GM19463 (cell line): ENCODE results near the gene CFAP97D1.

ENCODE experiments used
- ATAC-seq: cut with Tn5 transposase; IDR thresholded peaks from one replicate; pipeline ENCODE4 v1.9.1; 2021; ENCODE audit warnings: mild to moderate bottlenecking, moderate library complexity; ENCODE audit not compliant: unreplicated experiment

CFAP97D1 gene

DNA sequence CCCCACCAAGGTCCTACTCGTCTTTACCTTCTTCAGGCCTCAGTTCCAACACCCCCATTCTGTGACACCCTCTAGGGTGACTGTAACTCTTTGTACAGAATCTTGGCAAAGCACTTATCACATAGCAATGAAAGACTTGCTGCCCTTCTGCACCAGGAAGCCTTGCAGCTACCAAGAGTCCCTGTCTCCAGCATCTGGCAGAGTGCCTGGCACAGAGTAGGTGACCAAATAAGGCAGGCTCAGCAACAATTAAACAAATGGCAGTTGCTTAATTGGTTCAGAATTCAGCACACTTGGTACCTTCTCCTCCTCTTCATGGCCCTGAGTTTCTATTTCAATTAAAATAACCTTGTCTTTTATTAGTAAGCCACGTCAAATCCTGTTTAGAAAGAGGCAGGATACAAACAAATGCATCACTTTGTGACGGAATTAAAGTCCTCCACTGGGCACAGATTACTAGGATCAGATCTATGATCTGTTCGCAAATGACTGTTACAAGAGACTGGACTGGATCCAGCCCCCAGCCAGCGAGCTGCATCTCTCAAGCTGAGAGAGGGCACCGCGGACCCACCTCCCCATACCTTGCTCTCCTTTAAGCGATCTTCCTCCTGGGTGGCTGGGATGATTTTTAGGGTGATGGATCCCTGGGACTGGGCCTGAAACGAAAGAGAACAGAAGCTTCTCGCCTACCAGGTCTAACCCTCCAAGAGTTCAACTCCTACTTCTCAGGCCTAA, 43.3 kb downstream of the CFAP97D1 start:
- no peak for ATAC-seq

DNA sequence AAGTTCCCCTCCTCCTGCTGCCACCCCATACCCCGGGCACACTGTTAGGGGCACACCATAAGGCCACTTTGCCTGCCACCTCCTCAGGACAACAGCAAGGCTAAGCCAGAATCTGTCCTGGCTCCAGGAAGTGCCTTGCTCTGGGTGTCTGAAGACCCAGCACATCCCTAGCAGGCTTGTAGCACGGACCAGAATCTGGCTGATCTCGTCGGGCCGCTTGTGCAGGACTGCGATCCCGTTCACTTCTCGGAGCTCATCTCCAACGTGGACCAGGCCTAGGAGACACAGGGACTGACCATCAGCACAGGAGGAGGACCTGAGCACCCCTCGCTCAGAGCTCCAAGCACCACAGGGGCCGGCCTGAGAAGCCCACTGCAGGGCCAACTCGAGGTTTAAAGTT, 45.3 kb downstream of the CFAP97D1 start:
- ATAC-seq, result no peak

DNA sequence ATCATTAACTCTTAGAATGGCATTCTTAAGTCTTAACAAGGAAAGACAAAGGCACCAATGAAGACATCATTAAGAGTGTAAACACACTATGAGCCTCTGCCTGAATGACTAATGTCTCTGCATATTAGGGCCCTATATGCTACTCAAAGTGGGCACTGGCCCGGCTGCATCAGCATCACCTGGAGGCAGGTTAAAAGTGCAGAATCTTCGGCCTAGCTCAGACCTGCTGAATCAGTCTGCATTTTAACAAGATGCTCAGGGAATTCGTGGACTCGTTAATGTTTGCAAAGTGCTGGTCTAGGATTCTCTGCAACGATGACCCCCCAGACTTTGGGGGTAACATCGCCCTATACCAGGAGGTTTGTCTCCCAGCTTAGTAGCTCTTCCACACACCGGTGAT, 46.0 kb downstream of the CFAP97D1 start:
- ATAC-seq, result no peak

DNA sequence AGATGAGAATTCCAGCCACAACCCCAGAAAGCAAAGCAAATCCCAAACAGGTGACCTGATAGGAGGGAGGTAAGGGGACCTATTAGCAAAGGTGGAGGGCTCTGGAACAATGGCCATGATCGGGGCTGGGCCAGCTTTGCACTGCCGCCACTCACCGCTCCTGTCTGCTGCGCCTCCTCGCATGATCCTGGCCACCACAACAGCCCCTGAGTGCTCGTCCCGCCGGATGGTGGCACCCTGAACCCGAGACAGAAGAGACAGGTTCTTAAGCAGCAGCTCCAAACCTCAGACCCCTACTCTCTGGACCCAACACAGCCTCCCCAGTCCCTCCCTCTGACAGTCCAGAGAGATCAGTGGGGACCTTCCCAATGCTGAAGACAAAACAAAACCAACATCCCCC, 47.4 kb downstream of the CFAP97D1 start:
- no peak for ATAC-seq

DNA sequence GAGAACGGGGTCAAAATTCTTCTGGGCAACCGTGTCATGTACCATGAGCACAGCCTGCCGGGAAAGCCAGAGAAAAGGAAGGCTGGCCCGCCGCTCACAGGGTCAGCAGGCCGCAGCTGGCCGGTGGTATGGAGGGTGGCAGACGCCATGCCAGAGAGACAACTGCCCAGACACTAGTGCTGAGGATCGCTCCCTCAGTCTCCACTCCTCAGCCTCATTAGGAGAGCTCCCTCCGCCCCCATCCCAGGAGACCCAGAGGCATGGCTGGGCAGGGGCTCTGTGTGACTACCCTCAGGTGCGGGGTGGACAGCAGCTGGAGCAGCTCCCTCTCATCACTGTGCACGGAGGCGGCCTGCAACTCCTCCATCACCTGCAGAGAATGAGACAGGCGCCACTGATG, 49.5 kb downstream of the CFAP97D1 start:
- no peak for ATAC-seq

DNA sequence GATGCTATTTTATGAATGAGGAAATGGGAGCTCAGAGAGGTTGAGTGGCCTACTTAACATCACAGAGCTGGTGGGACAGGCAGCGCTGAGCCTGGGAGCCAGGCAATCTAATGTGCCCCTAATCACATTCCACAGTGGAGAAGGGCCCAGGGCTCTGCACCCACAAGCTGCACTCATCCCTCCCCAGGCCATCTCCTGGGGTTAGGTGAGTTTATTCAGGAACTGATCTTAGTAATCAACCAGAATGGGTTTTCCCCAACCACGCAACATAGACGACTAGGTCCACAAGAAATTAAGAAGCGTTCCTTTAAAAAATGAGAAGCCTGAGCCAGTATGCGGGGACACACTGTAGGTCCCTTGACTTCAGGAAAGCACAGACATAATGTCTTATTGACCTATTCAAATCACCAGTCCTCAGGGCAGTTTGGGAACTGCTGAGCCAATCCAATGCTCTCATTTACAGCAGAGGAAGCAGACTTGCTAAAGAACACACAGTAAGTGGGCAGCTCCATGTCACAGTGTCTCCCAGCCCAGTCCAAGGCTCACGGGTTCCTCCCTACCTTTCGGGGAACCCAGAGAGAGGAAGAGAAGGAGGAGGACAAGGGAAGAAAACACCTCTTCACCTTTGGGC, 50.4 kb downstream of the CFAP97D1 start:
- no peak for ATAC-seq

DNA sequence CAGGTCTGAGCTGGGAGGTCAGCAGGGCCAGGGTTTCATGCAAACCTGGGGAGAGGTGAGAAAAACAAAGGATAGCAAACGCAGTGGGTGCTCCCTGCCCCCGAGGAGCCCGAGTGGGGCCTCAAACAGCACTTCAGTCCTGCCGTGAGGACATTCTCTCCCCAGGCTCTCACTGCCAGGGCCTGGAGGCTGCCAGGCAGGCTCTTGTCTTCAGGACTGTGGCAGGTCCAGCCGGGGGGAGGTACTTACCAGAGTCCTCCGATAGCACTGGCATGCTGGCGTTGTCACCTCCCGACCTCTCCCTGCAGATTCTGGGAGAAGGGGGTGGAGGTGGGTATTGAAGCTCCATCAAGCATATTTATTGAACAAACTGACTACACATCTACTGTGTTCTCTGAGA, 51.4 kb downstream of the CFAP97D1 start:
- ATAC-seq, result no peak

DNA sequence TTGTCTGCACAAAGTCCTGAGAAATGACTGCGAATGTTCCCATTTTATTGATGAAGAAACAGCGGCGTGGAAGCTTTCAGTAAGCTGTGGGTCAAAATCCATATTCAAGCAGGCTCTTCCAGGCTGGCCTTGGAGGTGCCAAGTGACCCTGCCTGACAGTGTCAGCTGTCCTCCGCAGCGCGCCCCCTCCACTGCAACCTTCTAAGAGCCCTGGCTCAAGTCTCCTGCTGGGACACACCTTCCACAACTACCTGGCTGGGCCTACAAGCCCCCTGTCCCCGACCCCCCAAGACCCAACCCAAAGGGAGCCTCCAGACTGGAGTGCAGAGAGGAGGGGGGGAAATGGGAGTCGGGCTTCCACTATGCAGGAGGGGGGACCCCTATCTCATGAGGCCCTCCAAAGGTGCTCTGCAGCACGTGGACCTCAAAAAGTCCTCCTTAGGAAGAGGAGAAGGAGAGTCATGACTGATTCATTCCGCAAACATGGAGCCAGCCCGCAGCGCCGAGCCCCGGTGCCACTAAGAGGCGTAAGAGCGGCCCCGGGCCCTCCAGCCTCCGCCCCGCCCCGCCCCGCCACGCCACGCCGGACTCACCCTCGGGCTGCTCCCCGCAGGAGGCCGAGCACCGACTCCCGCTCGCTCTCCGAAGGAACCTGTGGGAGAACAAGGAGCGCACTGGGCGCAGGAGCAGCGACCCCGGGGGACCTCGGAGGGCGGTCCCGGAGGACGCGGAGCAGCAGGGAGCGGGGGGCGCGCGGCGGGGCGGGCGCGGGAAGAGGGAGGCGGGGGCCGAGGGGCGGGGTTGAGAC, 52.1 kb downstream of the CFAP97D1 start:
- ATAC-seq, result no peak

DNA sequence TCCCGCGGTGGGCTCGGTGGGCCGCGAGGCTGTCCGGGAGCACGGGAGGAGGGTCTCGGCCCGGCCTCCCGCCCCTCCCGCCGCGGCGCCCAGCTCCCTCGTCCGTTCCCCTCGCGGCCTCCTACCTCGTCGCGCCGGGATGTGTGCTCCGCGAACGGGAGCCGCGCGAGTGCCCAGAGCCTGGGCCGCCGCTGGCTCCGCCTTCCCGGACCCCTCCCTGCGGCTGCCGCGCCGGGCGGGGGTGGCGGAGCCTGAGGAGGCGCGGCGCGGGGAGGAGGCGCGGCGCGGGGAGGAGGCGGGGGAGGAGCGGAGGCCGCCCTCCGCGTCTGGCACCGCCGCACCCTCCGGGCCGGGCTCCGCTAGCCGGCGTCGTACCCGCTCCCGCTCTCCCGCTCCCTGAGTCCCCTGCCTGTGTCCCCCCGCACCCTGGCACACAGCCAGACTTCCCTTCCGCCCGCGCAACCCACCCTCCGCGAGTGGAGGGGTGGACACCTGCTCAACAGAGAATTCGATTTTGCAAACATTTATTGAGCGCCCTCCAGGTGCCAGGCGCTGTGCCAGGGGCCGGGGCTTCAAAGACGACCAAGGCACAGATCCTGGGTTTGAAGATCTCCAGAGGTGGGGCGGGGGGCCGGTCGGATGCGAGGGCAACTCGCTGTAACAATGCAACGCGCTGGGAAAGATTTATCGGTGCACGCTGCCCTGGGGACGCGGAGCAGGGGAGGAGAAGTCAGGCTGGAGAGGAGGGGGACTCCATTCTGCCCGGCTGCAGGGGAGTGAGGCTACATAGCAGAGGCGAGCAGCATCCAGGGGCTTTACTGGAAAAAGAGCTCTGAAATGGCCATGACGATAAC, 53.0 kb downstream of the CFAP97D1 start, which contains the start of gene MPP3:
MPP3 (minus strand) TSS at position 171 of the 854 bp plus-strand sequence. CDS start 1,240 bp downstream, outside the sequence.
- no peak for ATAC-seq

DNA sequence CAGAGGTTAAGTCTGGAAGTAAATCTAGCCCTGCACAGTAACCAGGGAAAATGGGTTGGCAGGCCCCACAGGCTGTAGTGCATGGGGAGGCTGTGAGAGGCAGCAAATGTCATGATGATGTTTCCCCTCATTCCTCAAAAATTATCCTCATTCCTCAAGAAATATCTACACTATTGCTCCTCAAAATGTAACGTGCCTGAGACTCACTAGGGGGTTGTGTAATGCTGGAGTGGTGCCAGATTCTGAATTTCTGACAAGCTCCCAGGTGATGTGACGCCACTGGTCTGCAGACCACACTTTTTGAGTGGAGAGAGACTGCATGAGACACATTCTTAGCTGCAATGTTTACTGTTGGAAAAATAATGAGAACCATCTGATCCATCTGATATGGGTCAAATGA, 53.9 kb downstream of the CFAP97D1 start:
- ATAC-seq, result no peak
